D721Med (cell line): ENCODE results near the gene PIH1D1.

ENCODE experiments used
- DNase-seq: peaks from one replicate; pipeline ENCODE4 v3.0.0; 2011; ENCODE audit warnings: low spot score; ENCODE audit not compliant: insufficient read length
- FAIRE-seq: peaks from 2 replicates; lab custom pipeline; 2011; peaks lifted over from hg19 to GRCh38; lab: Jason Lieb, UNC
- CTCF ChIP-seq: IDR thresholded peaks from 2 replicates; pipeline ENCODE4 v1.5.1; 2012; ENCODE audit warnings: mild to moderate bottlenecking, control low read depth; ENCODE audit not compliant: insufficient read depth; ENCODE audit errors: missing control alignments

The PIH1D1 gene

GRCh38 chr19:49415102-49415809 lies 36.4 kb downstream of the PIH1D1 start:
- no peak for DNase-seq
- TF ChIP-seq CTCF: no peak
- FAIRE-seq: no peak

- DNase-seq (no peak), FAIRE-seq (no peak)
- TF ChIP-seq CTCF: no peak
These were observed 37.4 kb downstream of the PIH1D1 start for GRCh38 chr19:49414256-49414655.

- TF ChIP-seq CTCF: no peak
- no peak for FAIRE-seq
- no peak for DNase-seq
These were observed 38.3 kb downstream of the PIH1D1 start for GRCh38 chr19:49413348-49413747.

GRCh38 chr19:49411681-49412326 lies 39.8 kb downstream of the PIH1D1 start:
- FAIRE-seq (no peak), DNase-seq (no peak)
- TF ChIP-seq CTCF: no peak

- FAIRE-seq (no peak), DNase-seq (no peak)
- no peak for TF ChIP-seq CTCF
These were observed 42.1 kb downstream of the PIH1D1 start for GRCh38 chr19:49409441-49410029.

GRCh38 chr19:49408816-49409440 lies 42.7 kb downstream of the PIH1D1 start:
- TF ChIP-seq CTCF: no peak
- no peak for DNase-seq
- FAIRE-seq: no peak
